ENCODE measurements around the gene LSAMP. TPM values are rescaled to one million over a fixed set of nuclear protein-coding genes. Genes with fewer than 3 reads are reported as not detected.

Gene LSAMP
- total RNA-seq, 2 donors from 2014 or later: 1.7 to 2.1 TPM

DNA sequence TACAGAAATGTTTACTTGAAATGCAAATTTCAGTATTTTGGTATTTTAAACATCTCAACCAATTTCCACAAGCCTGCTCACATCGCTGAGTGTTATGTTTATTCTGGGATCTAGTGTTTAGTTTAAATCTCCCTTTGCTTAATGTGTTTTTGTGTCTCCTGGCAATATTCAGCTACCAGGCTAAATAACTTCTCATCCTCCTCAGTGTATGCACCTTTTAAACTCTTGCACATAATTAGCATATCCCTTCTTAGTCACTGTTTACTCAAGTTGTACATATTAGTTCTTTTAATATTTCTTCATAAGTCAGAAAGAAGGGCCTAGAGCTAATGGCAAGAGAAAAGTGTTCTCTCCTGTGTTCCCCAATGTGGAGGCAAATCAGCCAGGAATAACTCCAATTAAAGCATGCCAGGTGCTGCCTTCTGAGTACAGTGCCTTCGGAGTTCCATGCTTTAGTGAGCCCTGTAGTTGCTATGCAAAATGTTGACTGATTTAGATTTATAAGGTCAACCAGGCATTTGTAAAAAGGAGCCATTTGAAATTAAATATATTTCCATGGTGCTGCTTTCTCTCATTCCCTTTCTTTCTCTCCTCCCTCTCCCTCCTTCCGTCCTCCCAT, 587.7 kb downstream of the LSAMP start:
- no peak for DNase-seq (ENCODE audit: low spot score)
- H3K27me3 ChIP-seq: no peaks in the 10 kb centered on the region
- no peaks in the 10 kb centered on the region for H3K9me3 ChIP-seq
- no peak overlapping the region for H3K27ac ChIP-seq
- no peak overlapping the region for H3K4me3 ChIP-seq
- TF ChIP-seq, protein P1, sequence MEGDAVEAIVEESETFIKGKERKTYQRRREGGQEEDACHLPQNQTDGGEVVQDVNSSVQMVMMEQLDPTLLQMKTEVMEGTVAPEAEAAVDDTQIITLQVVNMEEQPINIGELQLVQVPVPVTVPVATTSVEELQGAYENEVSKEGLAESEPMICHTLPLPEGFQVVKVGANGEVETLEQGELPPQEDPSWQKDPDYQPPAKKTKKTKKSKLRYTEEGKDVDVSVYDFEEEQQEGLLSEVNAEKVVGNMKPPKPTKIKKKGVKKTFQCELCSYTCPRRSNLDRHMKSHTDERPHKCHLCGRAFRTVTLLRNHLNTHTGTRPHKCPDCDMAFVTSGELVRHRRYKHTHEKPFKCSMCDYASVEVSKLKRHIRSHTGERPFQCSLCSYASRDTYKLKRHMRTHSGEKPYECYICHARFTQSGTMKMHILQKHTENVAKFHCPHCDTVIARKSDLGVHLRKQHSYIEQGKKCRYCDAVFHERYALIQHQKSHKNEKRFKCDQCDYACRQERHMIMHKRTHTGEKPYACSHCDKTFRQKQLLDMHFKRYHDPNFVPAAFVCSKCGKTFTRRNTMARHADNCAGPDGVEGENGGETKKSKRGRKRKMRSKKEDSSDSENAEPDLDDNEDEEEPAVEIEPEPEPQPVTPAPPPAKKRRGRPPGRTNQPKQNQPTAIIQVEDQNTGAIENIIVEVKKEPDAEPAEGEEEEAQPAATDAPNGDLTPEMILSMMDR (IDR thresholded peaks at IDR 0.05): no peak
- no peaks in the 10 kb centered on the region for H3K4me1 ChIP-seq
- H3K36me3 ChIP-seq: no peaks in the 10 kb centered on the region

DNA sequence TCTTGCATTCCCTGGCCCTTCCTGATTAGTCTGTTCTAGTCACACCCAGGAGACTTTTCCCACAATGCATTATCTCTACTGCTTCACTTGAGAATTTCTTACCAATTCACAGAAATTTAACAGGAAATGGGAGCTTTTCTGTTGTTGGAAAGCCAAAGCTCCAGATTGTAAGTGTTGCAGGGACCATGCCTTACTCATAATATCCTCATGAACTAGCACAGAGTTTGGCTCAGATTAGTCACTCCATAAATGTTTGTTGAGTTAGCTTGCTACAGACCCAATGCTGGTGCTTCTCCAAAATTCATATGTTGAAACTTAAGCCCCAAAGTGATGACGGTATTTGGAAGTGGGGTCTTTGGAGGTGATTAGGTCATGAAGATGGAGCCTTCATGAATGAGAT, 589.4 kb downstream of the LSAMP start:
- H3K9me3 ChIP-seq: no peaks in the 10 kb centered on the region

DNA sequence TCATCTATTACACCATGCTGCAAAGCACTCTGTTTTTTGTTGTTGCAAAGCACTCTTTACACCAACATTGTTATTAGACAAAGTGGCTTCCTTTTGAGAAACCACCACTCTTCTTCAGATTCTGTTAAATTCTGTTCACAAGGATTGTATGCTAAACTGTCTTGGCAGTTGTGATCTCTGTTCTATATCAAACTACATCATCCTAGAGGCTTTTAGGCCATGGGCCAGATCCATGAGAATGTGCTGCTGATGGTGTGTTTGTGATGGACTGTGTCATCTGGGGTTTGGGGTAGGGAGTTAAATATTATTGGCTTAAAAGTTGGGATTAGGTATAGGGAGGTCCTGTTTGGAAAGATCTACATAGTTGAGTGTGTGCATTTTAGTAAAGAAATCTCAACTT, 592.2 kb downstream of the LSAMP start:
- H3K4me1 ChIP-seq: no peaks in the 10 kb centered on the region
- H3K9me3 ChIP-seq: no peaks in the 10 kb centered on the region
- H3K27me3 ChIP-seq: no peaks in the 10 kb centered on the region
- no peak overlapping the region for H3K27ac ChIP-seq
- TF ChIP-seq, protein P1 (IDR thresholded peaks at IDR 0.05): no peak
- no peak overlapping the region for H3K4me3 ChIP-seq
- H3K36me3 ChIP-seq: no peaks in the 10 kb centered on the region
- DNase-seq (ENCODE audit: low spot score): no peak

More for the DNA sequence above, 589.4 kb downstream of the LSAMP start:
- Histone ChIP-seq H3K4me1 (no peaks in the 10 kb centered on the region), H3K36me3 (no peaks in the 10 kb centered on the region), H3K27me3 (no peaks in the 10 kb centered on the region), H3K27ac (no peak overlapping the region), H3K4me3 (no peak overlapping the region)
- TF ChIP-seq, protein P1 (IDR thresholded peaks at IDR 0.05): no peak
- no peak for DNase-seq (ENCODE audit: low spot score)

DNA sequence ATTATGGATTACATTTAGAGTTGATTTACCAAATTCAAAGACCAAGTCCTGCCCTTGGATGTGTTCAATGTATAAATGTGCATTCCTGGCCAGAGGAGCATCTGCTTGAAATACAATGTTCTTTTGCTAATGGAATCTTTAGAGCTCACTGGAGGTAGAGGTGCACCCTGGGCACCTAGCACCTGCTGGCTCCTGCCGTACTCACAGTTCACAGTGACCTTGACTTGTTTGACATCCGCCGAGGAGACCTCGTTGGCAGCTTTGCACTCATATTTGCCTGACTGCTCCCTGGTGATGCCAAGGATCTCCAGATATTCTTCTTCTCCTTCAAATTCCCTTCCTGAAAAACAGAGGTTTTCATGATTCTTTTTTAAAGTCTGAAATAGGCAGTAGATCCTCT, 593.0 kb downstream of the LSAMP start:
- no peaks in the 10 kb centered on the region for H3K36me3 ChIP-seq
- no peaks in the 10 kb centered on the region for H3K4me1 ChIP-seq
- no peaks in the 10 kb centered on the region for H3K27me3 ChIP-seq
- no peak for DNase-seq (ENCODE audit: low spot score)
- no peak overlapping the region for H3K4me3 ChIP-seq
- H3K9me3 ChIP-seq: no peaks in the 10 kb centered on the region
- no peak overlapping the region for H3K27ac ChIP-seq
- TF ChIP-seq, protein P1 (IDR thresholded peaks at IDR 0.05): no peak

DNA sequence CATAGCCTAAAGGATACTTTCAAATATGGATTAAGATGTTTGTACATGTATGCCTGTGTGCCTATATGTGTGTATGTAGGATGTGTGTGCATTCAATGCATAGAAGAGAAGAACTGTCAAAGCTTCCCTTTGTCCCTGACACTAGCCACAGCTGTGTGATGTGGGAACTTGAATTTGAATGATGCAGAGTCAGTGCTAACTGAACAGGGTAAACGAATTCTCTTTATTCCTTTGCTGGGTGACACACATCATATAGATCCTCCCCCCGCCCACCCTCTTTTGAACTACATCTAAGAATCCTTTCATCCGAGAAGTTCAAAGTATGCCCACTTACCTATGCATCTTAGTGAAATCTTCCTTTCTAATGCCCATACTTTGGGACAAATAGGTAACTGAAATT, 593.7 kb downstream of the LSAMP start:
- no peaks in the 10 kb centered on the region for H3K9me3 ChIP-seq
- TF ChIP-seq, protein P1 (IDR thresholded peaks at IDR 0.05): no peak
- no peaks in the 10 kb centered on the region for H3K4me1 ChIP-seq
- no peak for DNase-seq (ENCODE audit: low spot score)
- no peaks in the 10 kb centered on the region for H3K27me3 ChIP-seq
- no peak overlapping the region for H3K4me3 ChIP-seq
- no peak overlapping the region for H3K27ac ChIP-seq
- H3K36me3 ChIP-seq: no peaks in the 10 kb centered on the region

DNA sequence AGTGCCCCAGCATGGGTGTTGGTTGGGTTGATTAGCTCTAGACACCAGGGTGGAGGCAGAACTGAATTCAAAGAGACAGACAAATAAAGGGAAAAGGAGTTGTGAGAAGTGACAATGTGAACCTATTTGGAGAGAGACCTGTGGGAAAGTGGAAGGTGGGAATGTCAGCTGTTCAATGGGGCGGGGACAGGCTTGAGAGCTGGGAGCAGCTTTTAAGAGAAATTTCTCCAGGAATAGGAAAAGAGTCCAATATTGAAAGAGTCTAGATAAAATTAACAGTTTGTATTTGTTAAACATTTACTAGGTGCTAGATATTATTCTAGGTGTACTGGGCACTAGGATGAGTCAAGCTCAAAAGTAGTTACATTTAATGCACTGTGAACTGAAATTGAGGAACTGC, 596.6 kb downstream of the LSAMP start:
- Histone ChIP-seq H3K9me3 (no peaks in the 10 kb centered on the region), H3K36me3 (no peaks in the 10 kb centered on the region), H3K4me1 (no peaks in the 10 kb centered on the region), H3K27me3 (no peaks in the 10 kb centered on the region), H3K4me3 (no peak overlapping the region), H3K27ac (no peak overlapping the region)
- no peak for DNase-seq (ENCODE audit: low spot score)
- TF ChIP-seq, protein P1 (IDR thresholded peaks at IDR 0.05): no peak

Measured in right atrium auricular region (tissue), 2 donors.